Activated CD4-positive, alpha-beta T cell treated with anti-CD3 and anti-CD28 coated beads, Interleukin-2, Interleukin-6, amounts not matched to agents 100 ng/mL and 50 ng/mL, durations not matched to agents 16 hours and 8 hours (primary cell): ENCODE measurements around the gene PTPN4.
"Not testable (repeated sequence)": the region's sequence is repeated elsewhere in the genome, so short reads cannot be mapped to it uniquely, and the experiment has no call there.

Experiments
- DNase-seq: peaks from one replicate; pipeline ENCODE4 v3.0.0-alpha.2; 2020

PTPN4 gene

DNA sequence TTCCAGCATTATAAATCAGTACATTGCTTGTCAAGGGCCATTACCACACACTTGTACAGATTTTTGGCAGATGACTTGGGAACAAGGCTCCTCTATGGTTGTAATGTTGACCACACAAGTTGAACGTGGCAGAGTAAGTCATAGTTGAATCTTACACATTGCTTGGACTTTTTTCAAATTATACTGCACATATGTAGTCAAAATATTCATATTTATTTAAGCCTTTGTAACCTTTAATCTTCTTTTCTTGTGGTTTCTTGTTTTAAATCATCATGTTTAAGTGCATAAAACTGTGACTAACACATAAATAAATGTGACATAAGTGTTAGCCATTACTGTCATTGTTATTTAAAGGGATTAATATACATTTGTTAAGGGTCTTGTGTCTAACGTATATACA is 201.1 kb downstream of the PTPN4 start:
- peak; percentile 1 for DNase-seq

DNA sequence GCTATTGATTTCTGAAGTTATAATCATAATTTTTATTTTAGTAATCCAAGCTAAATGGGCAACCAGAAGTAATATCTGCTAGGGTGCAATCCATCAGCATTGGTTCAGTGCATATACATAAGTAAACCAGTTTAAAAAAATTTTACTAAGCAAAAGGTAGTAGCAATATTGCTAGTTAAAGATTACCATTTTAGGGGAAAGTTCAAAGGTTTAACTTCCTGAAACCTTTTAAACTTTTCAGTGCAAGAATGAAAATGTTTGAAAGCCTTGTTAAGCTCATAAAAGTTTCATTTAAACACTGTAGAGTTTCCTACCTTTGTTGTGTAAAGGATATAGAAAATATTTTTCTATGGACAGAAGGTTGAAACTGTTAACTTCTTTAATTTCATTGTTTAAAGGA is 222.2 kb downstream of the PTPN4 start:
- DNase-seq: no peak

DNA sequence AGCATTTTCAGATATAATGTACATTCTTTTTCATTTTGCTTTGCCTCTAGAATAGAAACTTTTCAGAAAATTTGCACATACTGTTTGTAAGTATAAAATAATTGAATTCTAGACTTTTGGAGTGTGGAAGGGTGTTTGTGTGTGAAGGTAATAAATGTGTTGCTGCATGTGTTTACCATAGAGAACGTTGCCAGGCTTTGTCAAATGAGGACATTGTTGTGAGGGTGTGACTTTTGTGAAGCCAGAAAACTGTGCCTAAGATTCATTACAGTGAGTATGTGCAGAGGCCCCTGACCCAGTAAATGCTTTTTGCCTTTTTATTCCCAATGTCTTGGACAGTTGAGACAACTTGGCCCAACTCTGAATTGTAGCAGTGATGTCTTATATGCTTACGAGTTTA is 222.8 kb downstream of the PTPN4 start:
- no peak for DNase-seq

DNA sequence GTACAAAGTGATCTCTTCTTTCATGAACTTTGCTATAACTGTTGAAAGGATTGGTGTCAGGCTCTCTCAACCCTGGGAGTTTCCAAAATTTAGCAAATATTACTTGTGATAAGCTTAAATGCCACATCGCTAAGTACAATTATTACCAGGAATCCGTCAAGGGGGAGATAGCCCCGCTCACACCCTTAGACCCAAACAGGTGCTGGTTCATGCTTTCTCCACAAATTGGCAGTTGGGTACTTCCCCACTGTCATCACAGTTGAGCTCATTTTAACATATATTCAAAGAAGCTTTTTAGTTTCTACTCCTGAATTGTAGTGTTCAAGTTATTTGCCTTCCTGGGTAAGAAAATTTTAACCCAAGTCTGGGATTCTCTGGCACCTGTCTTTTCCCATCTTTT is 223.4 kb downstream of the PTPN4 start:
- DNase-seq: no peak

DNA sequence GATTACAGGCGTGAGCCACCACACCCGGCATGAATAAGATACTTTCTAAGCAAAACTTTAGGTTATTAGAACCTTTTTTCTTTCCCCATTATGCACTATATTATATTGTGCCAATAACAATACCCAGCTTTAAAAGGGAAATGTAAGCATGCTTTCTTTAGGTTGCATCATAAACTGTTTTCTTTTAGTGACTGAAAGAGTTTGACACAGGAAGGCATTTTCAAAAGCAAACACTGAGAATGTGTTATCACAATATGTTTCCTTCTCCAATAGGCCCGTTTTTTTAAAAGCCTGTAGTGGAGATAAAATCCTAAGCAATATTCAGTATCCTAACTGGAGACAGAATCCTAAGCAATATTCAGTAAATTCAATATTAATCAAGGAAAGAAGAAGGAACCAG is 236.4 kb downstream of the PTPN4 start:
- DNase-seq: no peak

DNA sequence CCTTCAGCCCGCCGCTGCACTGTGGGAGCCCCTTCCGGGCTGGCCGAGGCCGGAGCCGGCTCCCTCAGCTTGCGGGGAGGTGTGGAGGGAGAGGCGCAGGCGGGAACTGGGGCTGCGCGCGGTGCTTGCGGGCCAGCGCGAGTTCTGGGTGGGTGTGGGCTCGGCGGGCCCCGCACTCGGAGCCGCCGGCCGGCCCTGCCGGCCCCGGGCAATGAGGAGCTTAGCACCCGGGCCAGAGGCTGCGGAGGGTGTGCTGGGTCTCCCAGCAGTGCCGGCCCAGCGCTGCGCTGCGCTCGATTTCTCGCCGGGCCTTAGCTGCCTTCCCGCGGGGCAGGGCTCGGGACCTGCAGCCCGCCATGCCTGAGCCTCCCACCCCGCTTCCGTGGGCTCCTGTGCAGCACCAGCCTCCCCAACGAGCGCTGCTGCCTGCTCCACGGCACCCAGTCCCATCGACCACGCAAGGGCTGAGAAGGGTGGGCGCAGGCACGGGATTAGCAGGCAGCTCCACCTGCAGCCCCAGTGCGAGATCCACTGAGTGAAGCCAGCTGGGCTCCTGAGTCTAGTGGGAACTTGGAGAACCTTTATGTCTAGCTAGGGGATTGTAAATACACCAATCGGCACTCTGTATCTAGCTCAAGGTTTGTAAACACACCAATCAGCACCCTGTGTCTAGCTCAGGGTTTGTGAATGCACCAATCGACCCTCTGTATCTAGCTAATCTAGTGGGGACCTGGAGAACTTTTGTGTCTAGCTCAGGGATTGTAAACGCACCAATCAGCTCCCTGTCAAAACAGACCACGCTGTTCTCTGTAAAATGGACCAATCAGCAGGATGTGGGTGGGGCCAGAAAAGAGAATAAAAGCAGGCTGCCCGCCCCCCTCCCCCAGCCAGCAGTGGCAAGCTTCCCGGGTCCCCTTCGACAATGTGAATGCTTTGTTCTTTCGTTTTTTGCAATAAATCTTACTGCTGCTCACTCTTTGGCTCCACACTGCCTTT is 237.5 kb downstream of the PTPN4 start:
- not testable (repeated sequence) for DNase-seq

DNA sequence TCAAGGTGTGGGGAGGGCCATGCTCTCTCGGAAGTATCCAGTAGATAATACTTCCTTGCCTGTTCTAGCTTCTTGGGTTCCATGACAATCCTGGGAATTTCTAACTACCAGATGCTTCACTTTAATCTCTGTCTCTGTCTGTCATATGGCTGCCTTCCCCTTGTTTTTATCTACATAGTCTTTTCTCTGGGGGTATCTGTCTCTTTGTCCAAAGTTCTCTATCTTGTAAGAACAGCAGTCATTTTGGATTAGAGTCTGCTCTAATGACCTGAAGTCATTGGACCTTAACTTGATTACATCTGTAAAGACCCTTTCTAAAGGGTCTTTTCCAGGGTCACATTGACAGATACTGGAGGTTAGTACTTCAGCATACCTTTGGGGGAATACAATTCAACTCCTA is 241.7 kb downstream of the PTPN4 start:
- no peak for DNase-seq

DNA sequence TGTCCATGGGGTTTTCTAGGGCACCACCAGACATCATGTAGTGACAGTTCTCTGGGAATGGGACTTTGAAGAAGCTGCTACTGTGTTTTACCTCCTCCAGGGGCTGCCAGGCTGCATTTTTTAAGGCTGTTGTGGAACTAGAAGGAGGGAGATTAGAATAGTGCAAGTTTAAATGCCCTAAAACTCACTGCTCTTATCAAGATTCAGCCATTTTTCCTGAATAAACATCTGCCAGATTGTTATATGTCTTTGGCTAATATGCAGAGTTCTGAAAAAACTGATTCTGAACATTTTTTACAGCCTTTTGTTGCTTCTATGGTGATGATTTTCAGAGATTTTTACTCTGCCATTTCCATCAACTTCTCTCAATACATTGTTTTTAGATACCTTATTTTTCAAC is 244.5 kb downstream of the PTPN4 start:
- DNase-seq: no peak

DNA sequence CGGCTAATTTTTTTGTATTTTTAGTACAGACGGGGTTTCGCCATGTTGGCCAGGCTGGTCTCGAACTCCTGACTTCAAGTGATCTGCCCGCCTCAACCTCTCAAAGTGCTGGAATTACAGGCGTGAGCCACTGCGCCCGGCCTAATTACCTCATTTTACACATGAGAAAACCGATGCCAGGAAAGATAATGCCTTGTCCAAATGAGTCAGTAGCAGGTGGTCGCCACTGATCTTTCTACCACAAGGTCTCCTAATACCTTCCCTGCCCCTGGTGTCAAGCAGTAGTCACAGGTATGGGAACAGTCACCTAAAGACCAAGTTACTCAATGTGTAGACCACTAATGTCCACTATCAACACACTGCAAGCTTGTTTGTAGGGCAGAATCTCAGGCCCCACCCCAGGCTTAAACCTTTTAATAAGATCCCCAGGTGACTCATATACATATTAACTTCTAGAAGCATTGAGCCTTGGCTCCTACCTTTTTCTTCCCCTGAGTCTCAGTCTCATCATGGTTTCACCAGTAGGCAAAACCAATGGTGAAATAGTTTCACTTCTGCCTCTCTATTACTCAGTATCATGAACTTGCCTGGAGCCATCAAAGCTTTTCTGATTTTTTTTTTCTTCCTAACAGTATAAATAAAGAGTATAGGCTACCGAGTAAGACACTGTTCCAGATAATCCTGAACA is 246.3 kb downstream of the PTPN4 start:
- DNase-seq: no peak

DNA sequence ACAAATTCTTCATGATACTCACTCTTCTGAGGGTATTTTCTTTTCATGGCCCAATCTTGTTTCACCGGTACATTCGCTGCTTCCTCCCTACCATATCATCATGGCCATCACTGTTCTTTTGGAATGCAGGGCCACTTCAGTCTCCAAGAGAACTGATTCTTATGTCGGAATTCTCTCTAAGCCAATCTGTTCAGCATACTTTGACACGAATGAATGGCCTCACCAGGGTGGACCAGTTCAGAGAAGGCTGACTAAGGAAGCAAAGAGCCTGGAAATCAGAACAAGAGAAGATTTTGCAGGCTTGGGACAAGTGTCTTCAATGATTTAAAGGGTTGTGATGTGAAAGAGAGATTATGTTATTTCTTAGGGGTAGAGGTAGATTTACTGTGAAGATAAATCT is 248.1 kb downstream of the PTPN4 start:
- DNase-seq: no peak

DNA sequence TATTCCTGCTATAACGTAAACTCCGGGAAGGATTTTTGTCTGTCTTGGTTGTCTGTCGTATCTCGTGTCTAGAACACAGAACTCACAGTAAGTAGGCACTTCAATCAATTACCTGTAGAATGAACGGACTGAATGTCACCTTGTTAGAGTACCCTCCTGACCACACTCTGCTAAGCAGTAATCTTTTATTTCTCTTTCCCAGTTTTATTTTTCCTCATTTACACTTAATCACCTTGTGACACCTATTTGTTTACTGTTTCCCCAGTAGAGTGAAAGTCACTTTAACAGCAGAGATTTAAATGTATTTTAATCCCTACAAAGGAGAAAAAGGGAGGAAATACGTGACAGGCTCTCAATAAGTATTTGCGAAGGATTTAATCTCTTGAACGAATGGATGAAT is 252.6 kb downstream of the PTPN4 start:
- no peak for DNase-seq

DNA sequence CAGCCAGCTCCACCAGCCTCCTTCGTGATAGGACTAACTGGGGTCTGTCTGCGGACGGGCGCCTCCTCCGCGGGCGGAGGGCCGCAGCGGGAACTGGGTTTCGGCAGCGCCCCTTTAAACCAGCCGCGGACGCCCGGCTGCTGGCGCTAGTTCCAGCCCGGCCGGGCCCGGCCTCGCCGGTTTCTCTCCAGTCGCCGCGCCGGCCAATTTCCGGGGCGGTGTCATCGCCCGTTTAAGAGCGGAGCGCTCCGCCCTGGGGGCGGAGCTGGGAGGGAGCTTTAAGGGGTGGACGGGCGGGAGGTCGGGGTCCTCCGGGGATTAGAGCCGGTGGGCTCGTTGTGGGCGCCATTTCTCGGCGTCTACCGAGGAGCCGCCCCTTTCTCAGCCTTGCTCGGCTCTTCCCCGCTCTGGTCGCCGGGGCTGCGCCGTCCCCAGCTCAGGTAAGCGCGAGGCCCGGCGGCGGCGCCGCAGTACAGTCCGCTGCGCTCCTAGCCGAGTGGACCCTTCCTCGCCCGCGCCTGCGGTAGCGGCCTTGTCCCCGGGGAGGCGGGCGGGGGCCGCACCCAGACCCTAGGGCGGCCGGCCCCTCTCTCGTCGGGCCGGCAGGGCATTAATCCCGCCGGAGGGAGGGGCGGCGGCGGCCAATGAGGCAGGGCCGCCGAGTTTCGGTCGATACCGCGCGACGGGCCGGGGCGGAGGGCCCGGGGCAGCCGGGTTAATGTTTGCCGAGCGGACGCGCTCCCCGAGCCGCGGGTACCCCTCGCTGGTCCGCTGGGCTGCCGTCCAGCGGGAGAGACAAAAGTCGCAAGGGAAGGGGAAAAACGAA is 253.3 kb downstream of the PTPN4 start, which contains the start of gene EPB41L5:
EPB41L5 (plus strand) TSS at position 307 of the 826 bp plus-strand sequence. CDS start 6,008 bp downstream, outside the sequence.
- DNase-seq: peak; percentile 87

DNA sequence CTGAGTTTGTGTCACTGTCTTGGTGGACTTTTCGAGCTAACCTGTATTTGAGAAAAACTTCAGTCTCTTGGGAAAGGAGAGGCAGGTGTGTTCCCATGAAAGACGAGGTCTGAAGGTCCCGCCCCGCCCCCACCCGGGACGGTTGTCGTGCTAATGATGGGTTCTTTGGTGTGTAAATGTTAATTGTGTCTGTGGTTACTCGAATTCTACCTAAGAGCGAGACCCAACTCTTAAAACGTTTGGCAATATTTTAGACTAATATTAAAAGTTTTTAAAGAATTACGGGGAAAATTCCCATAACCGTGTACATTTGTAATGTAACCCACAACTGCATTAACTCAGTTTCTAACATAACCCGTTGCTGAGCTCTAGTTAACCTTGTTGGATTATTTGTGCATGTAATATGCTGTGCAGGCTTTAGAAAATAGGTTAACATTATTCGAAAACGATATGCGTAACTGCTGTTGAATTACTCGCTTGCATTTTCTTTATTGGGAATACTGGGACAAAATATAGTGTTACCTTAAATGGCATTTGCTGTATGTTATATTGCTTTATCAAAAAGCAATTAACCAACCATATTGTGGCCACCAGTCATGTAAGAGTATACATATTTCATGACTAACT is 254.0 kb downstream of the PTPN4 start:
- DNase-seq: no peak

DNA sequence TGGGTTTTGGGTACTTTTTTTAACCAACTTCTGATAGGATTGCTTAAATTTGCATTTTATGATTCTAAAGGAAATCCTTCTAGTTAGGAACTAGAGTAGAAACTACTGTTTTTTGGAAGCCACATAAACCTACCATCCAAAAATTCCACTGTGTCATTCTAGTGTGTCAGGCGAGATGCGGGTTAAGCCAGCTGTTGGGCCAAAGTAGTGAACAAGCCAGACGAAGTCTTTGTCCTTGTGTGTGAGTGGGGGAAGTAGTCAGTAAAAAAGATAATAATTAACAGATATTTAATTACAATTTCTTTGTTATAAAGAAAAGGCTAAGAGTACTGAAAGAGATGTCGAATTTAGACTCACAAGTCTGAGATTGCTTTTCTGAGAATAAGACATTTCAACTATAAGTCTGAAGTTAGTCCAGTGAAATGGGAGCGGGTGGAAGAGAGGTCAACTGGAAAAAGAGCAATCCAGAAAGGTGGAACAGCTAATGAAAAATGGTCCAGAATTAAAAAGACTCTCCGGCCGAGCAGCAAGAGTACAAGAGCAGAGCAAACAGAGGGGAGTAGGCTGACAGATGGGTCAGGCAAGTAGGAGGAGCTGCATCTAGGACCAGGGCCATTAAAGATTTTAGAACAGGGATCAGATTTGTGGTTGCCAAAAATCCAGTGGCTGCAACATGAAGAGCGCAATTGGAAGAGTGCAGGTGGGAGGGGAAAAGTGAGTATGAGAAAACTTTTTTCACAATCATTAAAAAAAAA is 254.7 kb downstream of the PTPN4 start:
- DNase-seq: no peak

DNA sequence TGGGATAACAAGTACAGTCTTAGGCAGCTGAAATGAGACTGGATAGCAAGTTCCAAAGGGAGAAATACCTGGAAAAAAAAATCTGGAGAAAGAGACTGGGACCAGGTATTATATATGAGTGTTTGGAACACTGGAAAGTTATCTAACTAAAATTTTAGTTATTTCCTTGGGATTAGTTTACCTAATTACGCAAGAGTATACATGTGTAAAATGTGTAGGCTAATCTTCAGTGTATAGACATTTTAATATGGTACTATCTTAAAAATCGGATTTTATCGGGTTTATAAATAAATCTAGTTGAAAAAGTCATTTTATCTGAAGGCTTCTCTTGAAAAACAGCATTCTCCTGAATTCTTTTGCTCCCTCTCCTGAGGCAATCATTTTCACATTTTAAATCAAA is 257.1 kb downstream of the PTPN4 start:
- DNase-seq: no peak

DNA sequence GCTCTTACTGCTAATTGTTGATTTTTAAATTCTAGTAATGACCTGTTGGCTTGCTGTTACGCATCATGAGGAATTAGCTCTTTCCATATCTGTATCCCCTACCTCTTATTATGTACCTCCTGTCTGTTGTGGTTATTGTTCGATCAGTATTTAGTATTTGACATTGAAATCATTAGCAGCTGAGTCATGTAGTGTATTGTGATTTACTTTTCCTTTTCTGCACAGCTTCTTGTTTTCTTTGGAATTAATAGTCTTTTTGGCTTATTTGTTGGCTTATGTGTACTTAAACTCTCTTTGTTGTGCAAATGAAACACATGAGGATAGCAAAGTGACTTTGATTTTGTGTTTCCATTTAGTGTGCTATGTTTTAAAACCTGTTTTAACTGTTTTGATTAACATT is 257.5 kb downstream of the PTPN4 start:
- DNase-seq: no peak

DNA sequence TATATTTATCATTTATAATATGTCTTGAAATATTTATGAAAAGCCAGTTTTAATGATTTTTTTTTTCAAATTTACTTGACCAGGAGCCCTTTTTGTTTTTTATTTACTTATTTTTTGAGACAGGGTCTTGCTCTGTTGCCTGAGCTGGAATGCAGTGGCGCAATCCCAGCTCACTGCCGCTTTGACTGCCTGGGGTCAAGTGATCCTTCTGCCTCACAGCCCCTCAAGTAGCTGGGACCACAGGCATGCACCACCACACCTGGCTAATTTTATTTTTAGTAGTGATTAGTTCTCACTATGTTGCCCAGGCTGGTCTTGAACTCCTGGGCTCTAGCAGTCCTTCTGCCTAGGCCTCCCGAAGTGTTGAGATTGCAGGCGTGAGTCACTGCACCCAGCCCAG is 258.8 kb downstream of the PTPN4 start:
- no peak for DNase-seq

DNA sequence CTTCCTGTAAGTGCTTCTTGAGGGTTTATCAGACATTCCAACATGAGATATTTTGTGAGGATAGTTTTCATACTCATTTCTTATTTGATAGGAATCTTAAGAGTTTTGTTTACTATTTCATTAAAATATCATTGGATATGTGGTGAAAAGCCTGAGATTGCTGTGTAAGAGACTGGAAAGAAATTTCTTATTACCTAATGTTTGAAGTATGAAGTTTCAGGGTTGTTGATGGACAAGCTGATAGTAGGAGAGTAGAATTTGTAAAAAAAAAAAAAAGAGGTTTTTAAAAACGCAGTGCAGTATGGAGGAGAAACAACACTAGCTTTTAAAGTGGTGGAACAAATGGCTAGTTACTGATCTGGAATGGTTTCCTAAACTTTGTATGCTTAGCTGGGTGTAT is 260.8 kb downstream of the PTPN4 start:
- DNase-seq: no peak

DNA sequence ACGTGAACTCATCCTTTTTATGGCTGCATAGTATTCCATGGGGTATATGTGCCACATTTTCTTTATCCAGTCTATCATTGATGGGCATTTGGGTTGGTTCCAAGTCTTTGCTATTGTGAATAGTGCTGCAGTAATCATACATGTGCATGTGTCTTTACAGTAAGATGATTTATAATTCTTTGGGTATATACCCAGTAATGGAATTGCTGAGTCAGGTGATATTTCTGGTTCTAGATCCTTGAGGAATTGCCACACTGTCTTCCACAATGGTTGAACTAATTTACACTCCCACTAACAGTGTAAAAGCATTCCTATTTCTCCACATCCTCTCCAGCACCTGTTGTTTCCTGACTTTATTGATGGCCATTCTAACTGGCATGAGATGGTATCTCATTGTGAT is 262.8 kb downstream of the PTPN4 start:
- DNase-seq: not testable (repeated sequence)

DNA sequence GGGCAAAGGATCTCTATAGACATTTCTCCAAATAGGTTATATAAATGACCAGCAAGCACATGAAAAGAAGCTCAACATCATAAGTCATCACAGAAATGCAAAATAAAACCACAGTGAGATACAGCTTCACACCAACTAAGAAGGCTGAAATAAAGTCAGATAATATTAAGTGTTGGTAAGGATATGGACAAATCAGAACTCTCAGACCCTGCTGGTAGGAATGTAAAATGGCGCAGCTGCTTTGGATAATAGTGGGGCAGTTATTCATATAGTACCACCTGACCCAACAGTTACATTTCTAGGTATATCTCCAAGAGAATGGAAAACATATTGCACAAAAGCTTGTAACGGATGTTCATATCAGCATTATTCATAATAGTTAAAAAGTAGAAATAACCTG is 267.2 kb downstream of the PTPN4 start:
- DNase-seq: no peak

DNA sequence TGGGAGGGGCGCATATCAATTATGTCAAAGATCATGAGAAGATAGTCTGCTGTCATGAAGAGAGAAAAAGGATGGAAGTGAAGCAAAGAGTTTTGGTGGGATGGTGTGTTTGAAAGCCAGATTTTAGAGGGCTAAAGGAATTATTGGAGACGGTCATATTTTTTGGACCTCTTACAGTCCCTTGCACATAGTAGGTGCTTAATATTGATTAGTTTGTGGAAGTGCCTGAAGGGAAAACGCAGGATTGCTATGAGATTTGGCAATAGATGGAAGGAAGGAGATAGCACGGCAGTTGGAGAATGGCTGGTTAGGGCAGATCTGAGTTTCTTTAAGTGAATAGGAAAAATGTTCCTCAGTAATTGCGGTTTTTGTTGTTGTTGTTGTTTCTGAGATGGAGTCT is 269.1 kb downstream of the PTPN4 start:
- no peak for DNase-seq
